ENCODE results near the gene ANKMY1. TPM values are rescaled to one million over a fixed set of nuclear protein-coding genes. Genes with fewer than 3 reads are reported as not detected.

The ANKMY1 gene
- total RNA-seq, 2 donors from 2014 or later: 12.3 to 18.1 TPM

GRCh38 chr2:240593026-240593702 lies 35.4 kb upstream of the ANKMY1 start:
- Histone ChIP-seq H3K27ac (no peak overlapping the region), H3K9me3 (no peaks in the 10 kb centered on the region)

GRCh38 chr2:240591784-240592183 lies 34.0 kb upstream of the ANKMY1 start:
- Histone ChIP-seq H3K4me3 (no peak overlapping the region), H3K27me3 (no peaks in the 10 kb centered on the region), H3K9ac (ENCODE audit: low read depth in 2 of 2, low read length in 2 of 2) (no peak overlapping the region), H3K9me3 (no peaks in the 10 kb centered on the region), H3K36me3 (peaks cover 6% of the 10 kb centered on the region), H3K4me1 (peaks cover 7% of the 10 kb centered on the region), H3K27ac (no peak overlapping the region)
- DNase-seq: no peak
- intact Hi-C loops (cut with DNase I): no loop called here
- TF ChIP-seq, protein P1, sequence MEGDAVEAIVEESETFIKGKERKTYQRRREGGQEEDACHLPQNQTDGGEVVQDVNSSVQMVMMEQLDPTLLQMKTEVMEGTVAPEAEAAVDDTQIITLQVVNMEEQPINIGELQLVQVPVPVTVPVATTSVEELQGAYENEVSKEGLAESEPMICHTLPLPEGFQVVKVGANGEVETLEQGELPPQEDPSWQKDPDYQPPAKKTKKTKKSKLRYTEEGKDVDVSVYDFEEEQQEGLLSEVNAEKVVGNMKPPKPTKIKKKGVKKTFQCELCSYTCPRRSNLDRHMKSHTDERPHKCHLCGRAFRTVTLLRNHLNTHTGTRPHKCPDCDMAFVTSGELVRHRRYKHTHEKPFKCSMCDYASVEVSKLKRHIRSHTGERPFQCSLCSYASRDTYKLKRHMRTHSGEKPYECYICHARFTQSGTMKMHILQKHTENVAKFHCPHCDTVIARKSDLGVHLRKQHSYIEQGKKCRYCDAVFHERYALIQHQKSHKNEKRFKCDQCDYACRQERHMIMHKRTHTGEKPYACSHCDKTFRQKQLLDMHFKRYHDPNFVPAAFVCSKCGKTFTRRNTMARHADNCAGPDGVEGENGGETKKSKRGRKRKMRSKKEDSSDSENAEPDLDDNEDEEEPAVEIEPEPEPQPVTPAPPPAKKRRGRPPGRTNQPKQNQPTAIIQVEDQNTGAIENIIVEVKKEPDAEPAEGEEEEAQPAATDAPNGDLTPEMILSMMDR (IDR thresholded peaks at IDR 0.05): no peak

More at GRCh38 chr2:240593026-240593702, 35.4 kb upstream of the ANKMY1 start:
- Histone ChIP-seq H3K9ac (ENCODE audit: low read depth in 2 of 2, low read length in 2 of 2) (no peak overlapping the region), H3K4me1 (peaks cover 3% of the 10 kb centered on the region), H3K36me3 (peaks cover 6% of the 10 kb centered on the region), H3K27me3 (no peaks in the 10 kb centered on the region), H3K4me3 (no peak overlapping the region)
- TF ChIP-seq, protein P1 (IDR thresholded peaks at IDR 0.05): no peak
- intact Hi-C loops (cut with DNase I): no loop called here
- no peak for DNase-seq

- no peak for DNase-seq
- no peaks in the 10 kb centered on the region for H3K9me3 ChIP-seq
- H3K27ac ChIP-seq: no peak overlapping the region
- TF ChIP-seq, protein P1 (IDR thresholded peaks at IDR 0.05): no peak
- intact Hi-C loops (cut with DNase I): no loop called here
- H3K9ac ChIP-seq (ENCODE audit: low read depth in 2 of 2, low read length in 2 of 2): no peak overlapping the region
- H3K36me3 ChIP-seq: peaks cover 6% of the 10 kb centered on the region
- H3K4me3 ChIP-seq: no peak overlapping the region
- peaks cover 7% of the 10 kb centered on the region for H3K4me1 ChIP-seq
- H3K27me3 ChIP-seq: no peaks in the 10 kb centered on the region
Measured at GRCh38 chr2:240591226-240591625, 33.4 kb upstream of the ANKMY1 start.

- H3K36me3 ChIP-seq: peaks cover 6% of the 10 kb centered on the region
- H3K27me3 ChIP-seq: no peaks in the 10 kb centered on the region
- no peak overlapping the region for H3K9ac ChIP-seq (ENCODE audit: low read depth in 2 of 2, low read length in 2 of 2)
- no peak overlapping the region for H3K27ac ChIP-seq
- no peak overlapping the region for H3K4me3 ChIP-seq
- H3K4me1 ChIP-seq: peaks cover 7% of the 10 kb centered on the region
- no peaks in the 10 kb centered on the region for H3K9me3 ChIP-seq
- intact Hi-C loops (cut with DNase I): no loop called here
- TF ChIP-seq, protein P1 (IDR thresholded peaks at IDR 0.05): no peak
- DNase-seq: no peak
Measured at GRCh38 chr2:240590681-240591111, 32.9 kb upstream of the ANKMY1 start.

- Histone ChIP-seq H3K9me3 (no peaks in the 10 kb centered on the region), H3K9ac (ENCODE audit: low read depth in 2 of 2, low read length in 2 of 2) (no peak overlapping the region), H3K4me1 (peaks cover 10% of the 10 kb centered on the region), H3K27me3 (no peaks in the 10 kb centered on the region), H3K36me3 (peaks cover 6% of the 10 kb centered on the region), H3K27ac (no peak overlapping the region), H3K4me3 (no peak overlapping the region)
- intact Hi-C loops (cut with DNase I): no loop called here
- TF ChIP-seq, protein P1 (IDR thresholded peaks at IDR 0.05): no peak
- no peak for DNase-seq
Measured at GRCh38 chr2:240589850-240590525, 32.2 kb upstream of the ANKMY1 start.

All from colonic mucosa (tissue), 4 donors.